ENCODE results near the gene ENOSF1.

Gene ENOSF1

GRCh38 chr18:677951-678381 is 34.5 kb downstream of the ENOSF1 start:
- DNase-seq (ENCODE audit: low read depth), result peak; percentile 41
- no peak for TF ChIP-seq CTCF (conservative IDR thresholded peaks at IDR 0.05; ENCODE audit: control insufficient read depth, insufficient read depth, low read depth, low read length)
- H3K4me3 ChIP-seq (ENCODE audit: control insufficient read depth, low read depth, low read length), result no peak overlapping the region

- H3K4me3 ChIP-seq (ENCODE audit: control insufficient read depth, low read depth, low read length), result no peak overlapping the region
- DNase-seq (ENCODE audit: low read depth), result no peak
- no peak for TF ChIP-seq CTCF (conservative IDR thresholded peaks at IDR 0.05; ENCODE audit: control insufficient read depth, insufficient read depth, low read depth, low read length)
Observed at GRCh38 chr18:677145-677544, 35.3 kb downstream of the ENOSF1 start.

- H3K4me3 ChIP-seq (ENCODE audit: control insufficient read depth, low read depth, low read length), result no peak overlapping the region
- TF ChIP-seq CTCF (conservative IDR thresholded peaks at IDR 0.05; ENCODE audit: control insufficient read depth, insufficient read depth, low read depth, low read length), result no peak
- DNase-seq (ENCODE audit: low read depth), result no peak
Observed at GRCh38 chr18:676736-677135, 35.7 kb downstream of the ENOSF1 start.

GRCh38 chr18:676069-676468 is 36.4 kb downstream of the ENOSF1 start:
- TF ChIP-seq CTCF (conservative IDR thresholded peaks at IDR 0.05; ENCODE audit: control insufficient read depth, insufficient read depth, low read depth, low read length), result no peak
- H3K4me3 ChIP-seq (ENCODE audit: control insufficient read depth, low read depth, low read length), result no peak overlapping the region
- no peak for DNase-seq (ENCODE audit: low read depth)

GRCh38 chr18:675307-675706 is 37.1 kb downstream of the ENOSF1 start:
- no peak for TF ChIP-seq CTCF (conservative IDR thresholded peaks at IDR 0.05; ENCODE audit: control insufficient read depth, insufficient read depth, low read depth, low read length)
- H3K4me3 ChIP-seq (ENCODE audit: control insufficient read depth, low read depth, low read length), result no peak overlapping the region
- no peak for DNase-seq (ENCODE audit: low read depth)

GRCh38 chr18:673769-674168 is 38.7 kb downstream of the ENOSF1 start:
- H3K4me3 ChIP-seq (ENCODE audit: control insufficient read depth, low read depth, low read length), result no peak overlapping the region
- no peak for DNase-seq (ENCODE audit: low read depth)
- no peak for TF ChIP-seq CTCF (conservative IDR thresholded peaks at IDR 0.05; ENCODE audit: control insufficient read depth, insufficient read depth, low read depth, low read length)

- no peak for TF ChIP-seq CTCF (conservative IDR thresholded peaks at IDR 0.05; ENCODE audit: control insufficient read depth, insufficient read depth, low read depth, low read length)
- no peak overlapping the region for H3K4me3 ChIP-seq (ENCODE audit: control insufficient read depth, low read depth, low read length)
- DNase-seq (ENCODE audit: low read depth), result no peak
Observed at GRCh38 chr18:673317-673716, 39.1 kb downstream of the ENOSF1 start.

Measured in fibroblast of mammary gland (primary cell).